A673 (cell line): ENCODE data around the gene VSTM4.

Experiments
- CTCF ChIP-seq: fragments of 300-800, 200-600 bp; sonication (generic); conservative IDR thresholded peaks from 2 replicates; pipeline ENCODE4 v1.5.1; 2017; ENCODE audit warnings: low read depth, mild to moderate bottlenecking, antibody characterized with exemption, low read length, moderate library complexity, mixed read lengths
- EZH2 ChIP-seq: fragments of 200-600 bp; sonication (generic); IDR thresholded peaks from 2 replicates; pipeline ENCODE4 v1.6.1; 2017; ENCODE audit warnings: borderline replicate concordance, low read depth, mild to moderate bottlenecking, mixed read lengths, antibody characterized with exemption, low read length; ENCODE audit not compliant: poor library complexity, severe bottlenecking

- no peak for TF ChIP-seq CTCF
- TF ChIP-seq EZH2 = no peak
These were observed 56.7 kb downstream of the VSTM4 start for GRCh38 chr10:49058463-49059255.
